HG03159 (cell line): ENCODE measurements around the gene MAD1L1.

Experiments
- ATAC-seq: cut with Tn5 transposase; IDR thresholded peaks from one replicate; pipeline ENCODE4 v1.9.1; 2021; ENCODE audit warnings: mild to moderate bottlenecking, moderate library complexity; ENCODE audit not compliant: unreplicated experiment

MAD1L1 gene

DNA sequence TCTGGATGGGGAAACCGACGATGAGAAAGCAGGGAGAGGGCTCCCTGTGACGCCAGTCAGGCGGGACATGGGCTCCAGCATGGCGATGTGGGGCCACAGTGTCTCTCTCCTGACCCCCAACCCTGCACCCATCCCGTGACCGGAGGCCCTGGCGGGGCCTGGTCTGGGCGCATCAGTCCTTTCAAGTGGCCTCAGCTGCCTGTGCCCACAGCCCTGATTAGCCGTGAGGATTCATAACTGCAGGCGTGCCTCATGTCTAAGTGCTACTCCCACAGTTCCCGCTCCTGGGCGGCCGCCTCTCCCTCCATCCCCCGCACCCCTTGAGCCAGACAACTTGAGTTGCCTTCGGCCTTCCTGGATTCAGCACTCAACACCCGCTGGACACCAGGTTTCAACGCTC is 321.9 kb downstream of the MAD1L1 start:
- ATAC-seq, result no peak

DNA sequence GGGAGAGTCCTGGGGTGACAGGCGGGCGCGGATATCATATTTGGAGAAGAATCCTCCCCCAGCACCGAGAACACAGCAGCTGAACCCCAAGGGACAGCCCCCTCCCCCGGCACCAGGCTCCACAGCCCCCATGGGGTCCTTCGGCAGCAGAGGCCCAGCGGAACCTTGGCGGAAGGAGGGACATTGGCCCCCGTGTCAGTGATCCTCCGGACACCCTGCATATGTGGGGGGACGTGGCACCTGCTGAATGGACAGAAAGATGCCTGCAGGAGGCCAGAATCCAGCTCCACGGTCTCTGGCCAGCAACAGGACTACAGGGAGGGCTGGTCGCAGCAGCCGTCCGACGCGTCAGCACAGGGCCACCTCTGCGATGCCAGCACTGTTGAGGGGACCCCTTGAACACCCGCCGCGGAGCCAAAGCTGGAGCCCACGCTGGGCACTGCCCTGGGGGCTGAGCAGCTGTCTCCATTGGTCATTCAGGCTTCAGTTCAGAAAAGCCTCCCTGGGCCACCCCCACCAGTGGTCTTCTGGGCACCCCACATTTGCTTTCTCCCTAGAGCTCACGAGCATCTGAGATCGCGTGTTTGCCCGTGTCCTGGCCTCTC is 322.6 kb downstream of the MAD1L1 start:
- ATAC-seq, result no peak

- ATAC-seq, result no peak
Observed at GRCh38 chr7:1909476-1909875, 323.3 kb downstream of the MAD1L1 start.

DNA sequence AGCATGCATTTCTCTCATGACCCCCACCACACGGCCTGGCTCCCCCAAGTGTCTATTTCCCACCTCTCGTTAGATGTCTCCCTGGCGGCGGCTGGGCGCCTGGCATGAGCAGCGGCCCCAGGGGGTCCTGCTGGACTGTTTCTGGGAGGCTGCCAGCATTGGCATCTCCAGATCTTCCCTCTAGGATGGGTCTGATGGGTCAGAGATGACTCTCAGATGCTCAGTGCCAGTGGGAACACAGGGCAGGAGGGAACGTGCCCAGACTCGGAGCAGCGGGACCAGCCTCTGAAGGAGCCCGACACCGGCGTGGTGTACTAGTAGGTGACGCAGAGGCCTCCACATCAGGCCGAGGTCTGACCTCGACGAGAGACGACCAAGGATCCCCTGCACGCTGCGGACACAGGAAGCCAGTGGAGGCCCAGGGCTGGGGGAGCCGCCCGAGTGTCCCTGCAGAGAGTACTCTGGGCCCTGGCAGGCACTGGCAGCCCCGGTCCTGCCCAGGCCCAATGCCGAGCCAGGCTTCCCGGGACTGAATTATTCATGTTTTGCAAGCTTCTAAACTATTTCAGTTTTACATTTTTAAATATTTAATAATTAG is 323.8 kb downstream of the MAD1L1 start:
- no peak for ATAC-seq

DNA sequence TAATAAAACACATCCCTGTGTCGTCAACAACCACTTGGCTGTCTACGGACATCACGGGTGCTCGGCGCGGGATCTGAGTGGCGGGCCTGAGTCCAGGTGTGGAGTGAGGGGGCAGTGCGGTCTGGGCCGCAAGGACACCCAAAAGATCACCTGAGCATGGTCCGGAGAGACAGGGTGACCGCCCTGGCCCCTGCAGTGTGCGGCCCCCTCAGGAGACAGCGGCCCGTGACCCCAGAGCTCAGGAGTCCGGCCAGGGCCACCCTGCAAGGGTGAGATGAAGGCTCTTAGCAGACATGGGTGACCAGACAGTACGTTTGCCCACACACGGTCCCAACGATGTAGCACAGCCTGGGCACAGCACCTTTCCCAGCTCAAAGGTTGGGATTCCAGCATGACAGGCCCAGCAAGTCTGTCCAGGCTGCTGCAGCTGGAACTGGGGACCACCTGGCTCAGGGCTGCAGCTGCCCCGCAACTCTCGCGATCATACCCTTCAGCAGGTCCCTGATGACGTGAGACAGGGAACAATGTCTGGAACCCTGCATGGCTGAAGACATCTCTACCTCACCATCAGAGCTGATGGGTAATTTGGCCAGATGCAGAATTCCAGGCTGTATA is 324.9 kb downstream of the MAD1L1 start:
- ATAC-seq, result no peak

- no peak for ATAC-seq
Observed at GRCh38 chr7:1906988-1907745, 325.6 kb downstream of the MAD1L1 start.

- no peak for ATAC-seq
Observed at GRCh38 chr7:1906087-1906830, 326.5 kb downstream of the MAD1L1 start.

GRCh38 chr7:1902231-1902855 is 330.4 kb downstream of the MAD1L1 start:
- no peak for ATAC-seq

DNA sequence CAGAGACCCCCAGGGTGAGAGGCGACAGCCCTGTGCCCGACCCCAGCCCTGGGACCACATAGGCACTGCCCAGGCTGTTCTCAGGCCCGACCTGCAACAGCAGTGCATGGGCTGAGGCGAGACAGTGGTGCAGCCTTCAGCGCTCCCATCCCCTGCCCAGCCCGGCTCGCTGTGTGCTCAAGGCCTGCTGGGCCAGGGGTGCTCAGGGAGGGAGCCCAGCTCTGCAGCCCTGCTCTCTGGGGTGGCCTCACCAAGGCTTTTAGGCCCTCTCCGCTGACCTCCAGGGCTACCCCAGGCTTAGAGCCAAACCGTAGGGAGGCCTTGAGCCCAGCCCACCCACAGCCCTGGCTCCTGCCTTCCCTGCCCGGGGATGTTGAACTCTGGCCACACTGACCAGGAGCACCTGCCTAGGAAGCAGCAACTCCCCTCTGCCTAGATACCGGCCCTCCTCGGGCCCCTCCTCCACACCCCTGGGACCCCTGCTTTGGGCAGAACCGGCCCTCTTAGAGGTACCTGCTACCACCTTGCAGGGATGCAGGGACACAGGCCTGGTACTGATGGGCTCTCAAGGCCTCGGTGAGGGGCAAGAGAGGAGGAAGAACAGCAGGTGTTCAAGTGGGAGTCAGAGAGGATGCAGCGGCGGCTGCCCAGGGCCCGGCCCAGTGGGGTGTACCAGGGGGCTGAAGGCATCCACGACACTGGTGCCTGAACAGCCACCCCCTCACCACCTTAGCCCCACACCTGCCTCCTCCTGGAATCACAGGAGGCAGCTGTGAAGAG is 331.1 kb downstream of the MAD1L1 start:
- ATAC-seq, result no peak

DNA sequence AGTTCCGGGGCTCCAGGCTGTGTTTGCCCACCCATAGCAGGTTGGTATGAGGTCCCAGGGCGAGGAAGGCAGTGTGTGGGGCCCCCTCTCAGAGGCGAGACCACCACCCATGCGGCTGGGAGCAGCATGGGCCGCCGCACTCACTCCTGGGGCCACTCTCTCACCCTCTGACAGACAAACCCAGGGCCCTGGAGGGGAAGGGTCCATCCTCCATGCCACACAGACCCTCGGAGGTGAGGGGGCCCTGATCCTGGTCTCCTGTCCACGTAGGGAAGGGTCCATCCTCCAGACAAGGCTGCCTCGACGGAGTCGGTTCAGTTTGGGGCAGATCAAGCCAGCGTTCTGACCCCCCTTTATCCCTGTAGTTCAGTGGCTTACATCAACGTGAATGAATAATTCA is 331.9 kb downstream of the MAD1L1 start:
- ATAC-seq, result no peak

DNA sequence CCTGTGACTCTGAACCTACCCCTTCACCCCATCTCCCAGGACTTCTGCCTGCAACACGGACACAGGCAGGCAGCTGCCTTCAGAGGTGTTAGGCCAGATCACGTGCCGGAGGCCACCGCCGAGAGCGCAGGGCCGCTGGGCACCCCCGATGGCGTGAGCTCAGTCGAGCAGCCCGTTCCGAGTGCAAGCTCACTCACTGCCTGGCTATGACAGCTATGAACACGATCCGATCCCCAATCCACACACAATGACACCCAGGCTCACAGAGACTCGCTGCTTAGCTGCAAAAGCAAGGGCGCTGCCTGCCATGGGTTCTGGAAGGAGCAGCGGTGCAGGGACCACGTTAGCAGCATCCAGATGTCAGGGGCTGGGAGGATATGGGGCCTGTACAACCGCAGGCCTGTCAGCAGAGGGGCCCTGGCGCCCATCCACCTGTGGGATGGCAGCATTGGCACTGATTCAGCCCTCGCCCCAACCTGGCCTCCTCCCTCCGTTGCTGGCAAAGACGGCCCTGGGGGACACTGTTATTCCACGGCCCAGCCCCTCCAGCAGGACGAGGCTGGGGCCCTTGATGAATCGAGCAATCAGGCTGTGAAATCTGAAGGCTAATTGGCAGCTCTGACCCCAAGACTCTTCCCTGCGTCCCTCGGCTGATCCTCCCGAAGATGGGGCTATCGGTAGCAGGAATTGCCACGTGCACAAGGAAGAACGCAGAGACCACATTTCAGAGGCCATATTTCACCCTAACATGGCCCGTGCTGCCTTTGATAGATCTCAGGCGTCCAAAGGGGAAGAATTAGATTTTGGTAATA is 332.6 kb downstream of the MAD1L1 start:
- no peak for ATAC-seq

GRCh38 chr7:1899196-1899595 is 333.5 kb downstream of the MAD1L1 start:
- no peak for ATAC-seq

DNA sequence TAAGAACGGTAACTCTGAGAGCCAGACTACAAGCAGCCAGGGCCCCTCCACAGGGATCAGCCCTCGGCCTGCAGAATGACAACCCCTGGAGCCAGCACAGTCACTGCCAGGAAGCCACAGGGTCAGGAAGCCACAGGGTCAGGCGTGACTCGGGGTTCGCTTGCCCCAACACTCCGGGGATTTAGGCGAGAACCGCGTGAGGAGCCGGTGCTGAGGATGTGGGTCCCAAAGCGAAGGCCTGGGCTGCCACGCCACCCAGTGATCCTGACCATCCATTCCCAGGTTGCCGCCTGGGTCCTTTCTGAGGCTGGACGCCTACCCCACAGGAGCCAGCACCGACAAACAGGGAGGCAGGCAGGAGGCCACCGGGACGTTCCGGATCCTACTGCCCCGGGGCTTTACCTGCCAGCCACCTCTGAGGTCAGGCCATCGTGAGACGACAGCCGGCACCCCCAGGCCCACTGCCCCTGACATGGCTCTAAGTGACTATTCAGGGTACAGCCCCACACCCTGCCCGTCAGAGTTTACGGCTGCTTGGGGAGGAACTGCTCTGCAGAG is 334.0 kb downstream of the MAD1L1 start:
- ATAC-seq, result no peak

- no peak for ATAC-seq
Observed at GRCh38 chr7:1897861-1898627, 334.7 kb downstream of the MAD1L1 start.

DNA sequence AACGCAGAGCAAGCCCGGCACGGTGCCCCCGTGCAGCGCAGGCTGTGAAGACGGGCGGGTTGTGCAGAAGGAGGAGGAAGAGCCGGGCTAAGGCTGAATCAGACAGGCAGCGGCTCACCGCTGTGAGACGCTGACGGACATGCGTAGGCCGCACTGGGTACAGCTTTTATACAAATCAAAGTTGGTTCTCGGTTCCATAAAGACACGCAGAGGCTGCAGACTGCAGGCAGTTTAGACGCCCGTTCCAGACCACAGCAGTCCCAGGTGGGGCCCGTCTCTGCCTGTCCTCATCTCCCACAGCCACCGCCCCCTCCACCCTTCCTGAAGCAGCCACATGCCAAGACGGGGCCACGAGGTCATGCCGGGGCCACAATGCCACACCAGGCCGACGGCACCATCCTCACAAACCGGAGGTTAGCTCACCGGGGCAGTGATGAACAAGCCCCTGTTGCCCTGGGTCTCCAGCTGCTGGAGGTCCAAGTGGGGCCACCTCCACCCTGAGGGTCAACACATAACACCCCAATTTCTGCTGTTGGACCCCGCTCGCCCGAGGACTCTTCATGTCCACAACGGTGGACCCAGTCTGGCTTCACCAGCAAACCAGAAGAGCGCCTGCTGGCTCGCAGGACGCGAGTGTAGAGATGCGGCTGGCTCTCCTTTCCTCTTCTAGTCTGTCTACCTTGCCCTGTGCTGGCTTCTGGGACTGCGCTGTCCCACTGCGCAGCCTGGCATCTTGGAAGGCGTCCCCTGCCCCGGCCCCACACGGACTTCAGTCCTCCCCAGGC is 335.5 kb downstream of the MAD1L1 start:
- no peak for ATAC-seq

DNA sequence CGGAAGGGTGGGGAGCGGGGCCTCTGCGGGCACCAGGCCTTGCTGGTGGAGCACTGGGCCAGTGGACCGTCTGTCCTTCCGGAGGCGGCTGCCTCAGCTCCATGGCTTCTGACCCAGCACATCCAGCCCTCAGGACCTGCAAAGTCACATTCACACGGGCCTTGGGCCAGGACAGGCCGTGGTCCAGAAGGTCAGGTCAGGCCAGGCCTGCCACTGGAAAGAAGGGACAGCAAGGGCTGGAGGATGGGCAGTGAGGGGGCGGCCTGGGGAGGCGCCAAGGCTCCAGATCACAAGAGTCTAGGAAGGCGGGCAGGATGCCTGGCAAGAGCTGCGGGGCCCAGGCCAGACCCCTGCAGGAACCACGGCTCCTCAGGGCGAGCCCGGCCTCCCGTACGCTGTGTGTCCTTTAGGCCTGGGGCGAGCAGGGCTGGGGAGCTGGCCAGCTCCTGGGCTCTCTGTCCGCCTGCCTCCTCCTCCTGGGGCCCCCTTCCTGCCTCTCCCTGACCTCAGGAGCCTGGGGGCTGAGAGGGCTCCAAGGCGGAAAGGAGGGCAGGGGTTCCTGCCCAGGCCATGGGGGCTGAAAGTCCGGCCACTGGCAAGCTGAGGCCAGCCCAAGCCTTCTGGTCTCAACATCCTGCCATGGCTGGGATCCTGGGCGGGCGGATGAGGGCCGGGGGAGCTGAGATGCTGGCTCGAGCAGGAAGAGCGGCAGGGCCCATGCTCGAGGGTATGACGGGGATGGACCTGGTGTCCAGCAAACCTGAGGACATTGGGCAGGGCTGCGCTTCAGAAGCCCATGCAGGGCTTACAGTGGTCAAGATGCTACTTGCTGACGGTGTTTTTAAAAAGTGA is 336.9 kb downstream of the MAD1L1 start:
- ATAC-seq, result no peak
